HG03135 (cell line): ENCODE data around the gene PRDM11.
"Not testable (repeated sequence)": the region's sequence is repeated elsewhere in the genome, so short reads cannot be mapped to it uniquely, and the experiment has no call there.

Source experiments
- ATAC-seq: cut with Tn5 transposase; IDR thresholded peaks from one replicate; pipeline ENCODE4 v1.9.1; 2021; ENCODE audit warnings: mild to moderate bottlenecking, moderate library complexity; ENCODE audit not compliant: unreplicated experiment

PRDM11 gene

DNA sequence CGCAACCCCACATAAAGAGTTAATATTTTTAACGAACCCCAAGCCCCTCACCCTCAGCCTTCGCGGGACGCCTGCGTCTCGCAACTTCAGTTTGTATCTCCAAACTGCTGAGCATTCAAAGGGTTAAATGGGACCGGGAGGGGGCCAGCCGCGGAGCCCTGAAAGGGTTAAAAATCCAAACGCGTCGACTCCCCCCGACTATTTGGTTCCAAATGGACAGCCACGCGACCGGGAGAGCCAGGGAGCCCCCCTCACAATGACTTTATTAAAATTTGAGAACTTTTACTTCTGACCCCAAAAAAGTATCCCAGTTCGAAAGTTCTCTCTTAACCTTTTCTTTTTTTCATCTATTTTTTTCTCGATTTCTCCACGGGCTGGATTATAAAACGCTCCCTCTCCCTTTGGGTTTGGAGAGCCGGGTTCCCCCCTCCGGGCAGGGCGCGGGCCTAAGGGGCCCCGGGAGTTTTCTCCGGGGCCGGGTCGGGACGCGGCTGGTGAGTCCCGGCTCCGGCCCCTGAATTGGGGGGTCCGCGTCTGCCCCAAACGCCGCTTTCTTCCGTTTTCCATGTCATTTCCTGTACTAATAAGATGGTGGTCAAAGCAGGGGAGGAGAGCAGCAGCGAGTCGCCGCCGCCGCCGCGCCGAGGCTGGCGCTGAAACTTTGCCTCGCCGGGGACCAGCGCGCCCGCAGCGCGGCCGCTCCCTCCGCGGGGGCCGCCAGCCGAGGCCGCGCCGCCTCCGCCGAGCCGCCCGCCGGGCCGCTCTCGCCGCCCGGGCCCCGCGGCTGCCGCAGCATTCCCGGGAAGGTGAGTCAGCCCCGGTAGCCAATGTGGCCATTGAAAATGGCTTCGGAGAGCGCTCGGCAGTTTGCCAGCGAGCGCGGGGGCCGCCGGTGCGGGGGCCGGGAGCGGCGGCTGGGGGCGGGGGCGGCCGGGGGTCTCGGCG is at the start of gene PRDM11:
PRDM11 (plus strand) TSS at position 568 of the 945 bp plus-strand sequence. CDS start 35,128 bp downstream, outside the sequence.
- peak; percentile 47 for ATAC-seq

DNA sequence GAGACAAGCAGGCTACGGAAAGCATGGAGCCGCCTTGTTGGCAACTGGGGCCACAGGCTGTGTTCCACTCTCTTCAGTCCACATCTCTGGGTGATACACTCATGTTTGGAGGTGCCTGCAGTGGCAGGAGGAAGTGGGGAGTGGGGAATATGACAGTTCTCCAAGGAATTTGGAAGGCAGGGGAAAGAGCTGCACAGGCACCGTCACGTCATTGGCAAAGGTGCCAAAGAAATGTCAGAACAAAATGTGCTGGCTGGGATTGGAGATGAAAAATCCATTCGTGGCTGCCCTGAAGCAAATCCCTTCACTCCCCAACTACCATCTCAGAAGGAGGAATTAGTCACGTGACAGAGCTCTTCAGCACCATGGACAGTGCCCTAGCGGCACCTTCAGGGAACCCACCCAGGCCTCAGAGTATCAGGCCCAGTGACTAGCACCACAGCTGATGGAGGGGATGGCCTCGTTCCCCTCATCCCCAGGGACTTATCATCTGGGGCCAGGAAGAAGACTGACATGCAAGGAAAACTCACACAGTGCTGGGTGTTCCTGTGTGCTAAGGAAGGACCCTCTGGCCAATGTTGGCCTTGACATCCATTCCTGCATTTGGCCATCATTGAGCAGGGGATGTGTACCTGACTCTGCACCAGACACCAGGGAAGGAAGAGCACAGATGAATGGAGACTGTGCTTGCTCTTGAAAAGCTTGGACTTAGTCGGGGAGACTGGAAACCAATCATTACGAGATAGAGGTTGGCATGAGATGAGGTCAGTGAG is 48.5 kb upstream of the PRDM11 start:
- no peak for ATAC-seq

DNA sequence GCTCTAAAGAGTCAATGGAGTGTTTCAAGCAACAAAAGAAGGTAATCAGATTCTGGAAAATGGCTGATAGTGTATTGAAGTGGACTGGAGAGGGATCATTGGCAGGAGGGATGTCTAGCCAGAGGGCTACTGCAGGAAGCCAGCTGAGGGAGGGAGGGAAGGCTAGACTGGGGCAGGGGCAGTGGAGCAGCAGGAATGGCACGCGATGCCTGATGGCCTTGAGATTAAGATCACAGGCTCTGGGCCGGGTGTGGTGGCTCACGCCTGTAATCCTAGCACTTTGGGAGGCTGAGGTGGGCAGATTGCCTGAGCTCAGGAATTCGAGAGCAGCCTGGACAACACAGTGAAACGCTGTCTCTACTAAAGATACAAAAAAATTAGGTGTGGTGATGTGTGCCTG is 47.5 kb upstream of the PRDM11 start:
- no peak for ATAC-seq

DNA sequence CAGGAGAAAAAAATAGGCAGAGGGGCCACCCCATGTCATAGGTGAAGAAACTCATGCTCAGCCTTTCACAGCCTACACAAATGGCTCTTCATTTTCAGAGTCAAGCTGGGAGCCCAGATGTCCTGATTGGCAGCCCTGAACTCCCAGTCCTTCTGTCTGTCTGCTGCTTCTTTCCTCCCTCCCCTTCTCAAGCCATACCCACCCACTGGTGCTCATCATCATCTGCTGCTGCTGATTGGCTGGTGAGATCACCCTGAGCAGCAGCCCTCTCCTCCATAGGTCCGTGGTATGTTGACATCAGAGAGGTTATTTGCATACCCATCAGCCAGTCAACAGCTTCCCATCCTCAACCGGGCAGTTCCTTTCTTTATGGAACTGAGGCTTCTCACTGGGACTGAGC is 46.1 kb upstream of the PRDM11 start:
- ATAC-seq, result no peak

DNA sequence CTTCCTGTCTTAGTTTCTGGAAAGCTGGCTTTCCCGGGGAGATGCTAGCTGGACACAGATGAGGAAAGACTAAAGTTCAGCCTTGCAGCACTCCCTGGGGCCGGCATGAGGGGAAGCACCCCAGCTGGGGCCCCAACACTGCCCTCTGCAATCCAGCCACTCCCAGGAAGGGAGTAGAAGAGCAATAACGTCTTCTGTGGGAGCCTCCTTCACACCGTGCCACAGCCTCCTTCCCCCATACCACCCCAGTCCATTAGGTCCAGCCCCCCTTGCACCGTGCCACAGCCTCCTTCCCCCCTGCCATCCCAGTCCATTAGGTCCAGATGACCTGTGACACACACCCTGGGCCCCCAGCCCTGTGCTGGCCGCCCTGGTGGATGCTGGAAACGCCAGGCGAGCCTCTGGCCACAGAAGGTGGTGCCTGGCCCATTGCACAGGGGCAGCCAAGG is 44.1 kb upstream of the PRDM11 start:
- ATAC-seq, result no peak

DNA sequence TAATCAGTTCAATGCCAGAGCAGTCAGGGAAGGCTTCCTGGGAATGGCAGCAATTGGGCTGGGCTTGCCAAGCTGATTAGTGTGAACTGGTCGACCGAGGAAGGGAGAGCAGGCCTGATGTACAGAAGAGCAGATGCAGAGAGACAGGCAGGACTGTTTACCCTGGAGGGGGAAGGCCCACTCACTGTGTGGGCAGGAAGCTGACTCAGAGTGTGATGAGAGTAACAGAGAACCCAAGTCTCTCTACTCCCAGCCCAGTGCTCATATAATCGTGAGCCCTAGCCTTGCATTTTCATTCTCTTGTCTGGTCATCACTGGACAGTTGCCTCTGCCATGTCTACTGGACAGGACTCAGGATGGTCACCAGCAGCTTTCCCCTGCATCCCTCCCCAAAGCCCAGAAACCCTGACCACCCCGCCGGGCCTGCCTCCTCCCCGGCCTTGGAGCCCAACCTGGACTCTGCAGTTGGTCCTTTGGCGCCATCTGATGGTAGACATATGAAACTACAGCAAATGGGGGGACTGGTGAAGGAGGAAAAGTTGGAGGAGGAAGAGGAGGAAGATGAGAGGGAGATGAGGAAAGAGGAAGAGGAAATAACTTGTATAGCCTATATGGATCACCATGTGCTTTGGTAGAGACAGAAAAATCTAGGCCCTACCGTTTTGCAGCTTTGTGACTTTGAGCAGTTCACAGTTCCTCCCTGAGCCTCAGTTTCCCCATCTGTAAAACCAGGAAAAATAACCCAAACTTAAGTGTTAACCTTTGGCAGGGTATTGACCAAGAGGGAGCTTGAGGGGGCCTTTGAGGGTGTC is 43.4 kb upstream of the PRDM11 start:
- peak; percentile 78 for ATAC-seq

GRCh38 chr11:45104006-45104789 is 42.2 kb upstream of the PRDM11 start:
- no peak for ATAC-seq

- ATAC-seq, result no peak
These were observed 41.7 kb upstream of the PRDM11 start for GRCh38 chr11:45104790-45105084.

DNA sequence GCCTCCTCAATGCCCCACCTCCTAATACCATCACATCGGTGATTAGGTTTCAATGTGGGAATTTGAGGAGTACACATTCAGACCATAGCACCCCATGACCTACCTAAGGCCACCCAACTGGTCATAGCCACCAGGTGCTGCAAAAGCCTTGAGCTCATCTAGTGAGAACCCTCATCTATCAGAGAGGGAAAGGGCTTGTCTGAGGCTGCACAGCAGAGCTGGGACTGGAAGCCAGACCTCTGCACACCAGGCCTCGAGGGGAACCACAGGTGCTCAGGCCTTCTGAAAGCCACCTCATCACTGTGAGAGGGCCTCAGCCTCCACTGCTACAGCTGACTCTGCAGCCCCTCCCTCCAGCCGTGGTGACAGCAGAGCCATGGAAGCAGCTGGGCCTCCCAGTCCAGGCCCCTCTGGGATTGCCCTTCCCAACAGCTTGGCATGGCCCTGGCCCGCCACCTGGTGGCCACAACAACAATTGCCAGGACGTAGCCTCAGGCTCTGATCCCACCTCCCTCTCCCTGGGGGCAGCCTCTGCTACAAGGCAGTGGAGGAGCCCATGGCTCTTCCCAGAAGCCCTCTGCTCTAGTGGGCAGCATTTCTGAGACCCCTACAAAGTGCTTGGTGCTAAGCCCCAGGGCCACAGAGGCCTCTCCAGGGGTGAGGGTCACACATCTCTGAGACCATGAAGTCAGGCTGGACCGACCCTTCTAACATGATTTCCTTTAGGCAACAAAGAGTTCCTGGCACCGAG is 41.0 kb upstream of the PRDM11 start:
- no peak for ATAC-seq

DNA sequence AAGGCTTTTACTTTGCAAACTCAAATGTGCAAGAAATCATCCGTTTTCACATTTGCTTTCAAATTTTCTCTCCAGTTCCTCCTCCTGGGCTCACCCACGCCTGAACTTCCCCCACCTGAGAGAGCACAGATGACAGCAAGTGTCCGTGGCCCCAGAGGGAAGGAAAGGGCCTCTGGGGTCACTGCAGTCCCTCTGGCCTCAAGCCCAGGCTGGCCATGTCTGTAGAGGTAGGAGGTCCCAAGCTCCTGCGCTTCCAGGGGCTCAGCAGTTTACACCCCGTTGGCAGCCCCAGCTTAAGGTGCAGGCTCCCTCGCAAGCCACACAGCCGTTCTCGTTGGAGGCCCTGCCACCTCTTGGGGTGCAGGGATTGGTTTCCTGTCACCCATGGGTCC is 40.5 kb upstream of the PRDM11 start:
- ATAC-seq, result no peak

GRCh38 chr11:45106440-45106839 is 40.0 kb upstream of the PRDM11 start:
- no peak for ATAC-seq

- ATAC-seq, result no peak
These were observed 39.4 kb upstream of the PRDM11 start for GRCh38 chr11:45107029-45107428.

- ATAC-seq, result no peak
These were observed 38.1 kb upstream of the PRDM11 start for GRCh38 chr11:45108070-45109064.

DNA sequence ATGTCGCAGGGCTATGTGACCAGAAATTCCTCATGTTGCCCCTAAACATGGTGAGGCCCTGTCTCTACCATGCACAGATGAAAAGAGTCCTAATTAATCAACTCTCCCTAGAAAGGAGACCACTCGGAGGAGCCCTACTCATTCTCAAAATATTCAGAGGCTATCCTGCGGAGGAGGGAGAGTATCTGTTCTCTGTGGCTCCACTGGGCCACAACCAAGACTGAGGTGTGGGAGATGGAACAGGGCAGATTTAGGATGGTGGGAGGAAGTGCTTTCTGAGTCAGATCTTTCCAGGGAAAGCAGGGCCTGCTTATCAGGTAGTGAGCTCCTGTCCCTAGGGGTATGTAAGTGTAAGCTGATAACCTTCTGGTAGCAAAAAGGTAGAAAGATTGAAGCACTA is 37.0 kb upstream of the PRDM11 start:
- ATAC-seq, result no peak

GRCh38 chr11:45110562-45110961 is 35.9 kb upstream of the PRDM11 start:
- ATAC-seq, result no peak

GRCh38 chr11:45113807-45114206 is 32.6 kb upstream of the PRDM11 start:
- no peak for ATAC-seq

- ATAC-seq, result not testable (repeated sequence)
These were observed 18.6 kb upstream of the PRDM11 start for GRCh38 chr11:45127836-45128235.

- ATAC-seq, result no peak
These were observed 12.6 kb upstream of the PRDM11 start for GRCh38 chr11:45133878-45134277.
